ENCODE measurements around the gene CRIM1.

CRIM1 gene

GRCh38 chr2:36452260-36452659, 96.7 kb downstream of the CRIM1 start:
- H3K27me3 ChIP-seq (ENCODE audit: control insufficient read depth in 1 of 2, insufficient read depth in 2 of 2, low read length in 2 of 2), result no peaks in the 10 kb centered on the region
- H3K36me3 ChIP-seq (ENCODE audit: insufficient read depth, low read length), result peaks cover 10% of the 10 kb centered on the region
- H3K4me3 ChIP-seq (ENCODE audit: low read depth in 1 of 2, low read length in 2 of 2), result no peak overlapping the region
- H3K9me3 ChIP-seq (ENCODE audit: low read length), result no peaks in the 10 kb centered on the region
- H3K4me1 ChIP-seq (ENCODE audit: insufficient read depth, low read length), result peaks cover 46% of the 10 kb centered on the region
- H3K9ac ChIP-seq (ENCODE audit: low read length), result no peak overlapping the region
- H3K27ac ChIP-seq (ENCODE audit: low read depth, low read length), result no peak overlapping the region

GRCh38 chr2:36453652-36454051, 98.1 kb downstream of the CRIM1 start:
- Histone ChIP-seq H3K9me3 (ENCODE audit: low read length) (no peaks in the 10 kb centered on the region), H3K9ac (ENCODE audit: low read length) (no peak overlapping the region), H3K27me3 (ENCODE audit: control insufficient read depth in 1 of 2, insufficient read depth in 2 of 2, low read length in 2 of 2) (no peaks in the 10 kb centered on the region), H3K4me3 (ENCODE audit: low read depth in 1 of 2, low read length in 2 of 2) (no peak overlapping the region), H3K27ac (ENCODE audit: low read depth, low read length) (no peak overlapping the region), H3K4me1 (ENCODE audit: insufficient read depth, low read length) (peaks cover 46% of the 10 kb centered on the region), H3K36me3 (ENCODE audit: insufficient read depth, low read length) (peaks cover 5% of the 10 kb centered on the region)

GRCh38 chr2:36455011-36455410, 99.4 kb downstream of the CRIM1 start:
- Histone ChIP-seq H3K9ac (ENCODE audit: low read length) (no peak overlapping the region), H3K9me3 (ENCODE audit: low read length) (no peaks in the 10 kb centered on the region), H3K4me3 (ENCODE audit: low read depth in 1 of 2, low read length in 2 of 2) (no peak overlapping the region), H3K27ac (ENCODE audit: low read depth, low read length) (no peak overlapping the region), H3K4me1 (ENCODE audit: insufficient read depth, low read length) (peaks cover 38% of the 10 kb centered on the region), H3K36me3 (ENCODE audit: insufficient read depth, low read length) (no peaks in the 10 kb centered on the region), H3K27me3 (ENCODE audit: control insufficient read depth in 1 of 2, insufficient read depth in 2 of 2, low read length in 2 of 2) (no peaks in the 10 kb centered on the region)

- peak overlapping the region; percentile 61 for H3K27ac ChIP-seq (ENCODE audit: low read depth, low read length)
These were observed 100.2 kb downstream of the CRIM1 start for GRCh38 chr2:36455788-36456187.

GRCh38 chr2:36456227-36457175, 100.9 kb downstream of the CRIM1 start:
- Histone ChIP-seq H3K4me1 (ENCODE audit: insufficient read depth, low read length) (peaks cover 32% of the 10 kb centered on the region), H3K36me3 (ENCODE audit: insufficient read depth, low read length) (no peaks in the 10 kb centered on the region), H3K9me3 (ENCODE audit: low read length) (no peaks in the 10 kb centered on the region), H3K27me3 (ENCODE audit: control insufficient read depth in 1 of 2, insufficient read depth in 2 of 2, low read length in 2 of 2) (no peaks in the 10 kb centered on the region), H3K27ac (ENCODE audit: low read depth, low read length) (peak overlapping the region; percentile 61), H3K9ac (ENCODE audit: low read length) (no peak overlapping the region), H3K4me3 (ENCODE audit: low read depth in 1 of 2, low read length in 2 of 2) (peak overlapping the region in 1 of 2 donors; percentile 28)

More at GRCh38 chr2:36455788-36456187, 100.2 kb downstream of the CRIM1 start:
- Histone ChIP-seq H3K4me1 (ENCODE audit: insufficient read depth, low read length) (peaks cover 32% of the 10 kb centered on the region), H3K4me3 (ENCODE audit: low read depth in 1 of 2, low read length in 2 of 2) (peak overlapping the region in 1 of 2 donors; percentile 28), H3K27me3 (ENCODE audit: control insufficient read depth in 1 of 2, insufficient read depth in 2 of 2, low read length in 2 of 2) (no peaks in the 10 kb centered on the region), H3K9ac (ENCODE audit: low read length) (no peak overlapping the region), H3K9me3 (ENCODE audit: low read length) (no peaks in the 10 kb centered on the region), H3K36me3 (ENCODE audit: insufficient read depth, low read length) (no peaks in the 10 kb centered on the region)

GRCh38 chr2:36458106-36458505, 102.5 kb downstream of the CRIM1 start:
- Histone ChIP-seq H3K27ac (ENCODE audit: low read depth, low read length) (no peak overlapping the region), H3K9me3 (ENCODE audit: low read length) (no peaks in the 10 kb centered on the region), H3K4me1 (ENCODE audit: insufficient read depth, low read length) (peaks cover 28% of the 10 kb centered on the region), H3K9ac (ENCODE audit: low read length) (no peak overlapping the region), H3K27me3 (ENCODE audit: control insufficient read depth in 1 of 2, insufficient read depth in 2 of 2, low read length in 2 of 2) (no peaks in the 10 kb centered on the region), H3K4me3 (ENCODE audit: low read depth in 1 of 2, low read length in 2 of 2) (no peak overlapping the region), H3K36me3 (ENCODE audit: insufficient read depth, low read length) (no peaks in the 10 kb centered on the region)

GRCh38 chr2:36459725-36460137, 104.2 kb downstream of the CRIM1 start:
- Histone ChIP-seq H3K27ac (ENCODE audit: low read depth, low read length) (no peak overlapping the region), H3K9me3 (ENCODE audit: low read length) (no peaks in the 10 kb centered on the region), H3K27me3 (ENCODE audit: control insufficient read depth in 1 of 2, insufficient read depth in 2 of 2, low read length in 2 of 2) (no peaks in the 10 kb centered on the region), H3K4me1 (ENCODE audit: insufficient read depth, low read length) (peaks cover 28% of the 10 kb centered on the region), H3K36me3 (ENCODE audit: insufficient read depth, low read length) (no peaks in the 10 kb centered on the region), H3K4me3 (ENCODE audit: low read depth in 1 of 2, low read length in 2 of 2) (no peak overlapping the region), H3K9ac (ENCODE audit: low read length) (no peak overlapping the region)

GRCh38 chr2:36461039-36461681, 105.6 kb downstream of the CRIM1 start:
- H3K27ac ChIP-seq (ENCODE audit: low read depth, low read length), result no peak overlapping the region
- H3K9ac ChIP-seq (ENCODE audit: low read length), result no peak overlapping the region
- H3K36me3 ChIP-seq (ENCODE audit: insufficient read depth, low read length), result peaks cover 2% of the 10 kb centered on the region
- H3K27me3 ChIP-seq (ENCODE audit: control insufficient read depth in 1 of 2, insufficient read depth in 2 of 2, low read length in 2 of 2), result no peaks in the 10 kb centered on the region
- H3K9me3 ChIP-seq (ENCODE audit: low read length), result no peaks in the 10 kb centered on the region
- peaks cover 20% of the 10 kb centered on the region for H3K4me1 ChIP-seq (ENCODE audit: insufficient read depth, low read length)
- no peak overlapping the region for H3K4me3 ChIP-seq (ENCODE audit: low read depth in 1 of 2, low read length in 2 of 2)

- H3K36me3 ChIP-seq (ENCODE audit: insufficient read depth, low read length), result peaks cover 7% of the 10 kb centered on the region
- H3K9me3 ChIP-seq (ENCODE audit: low read length), result no peaks in the 10 kb centered on the region
- no peaks in the 10 kb centered on the region for H3K27me3 ChIP-seq (ENCODE audit: control insufficient read depth in 1 of 2, insufficient read depth in 2 of 2, low read length in 2 of 2)
- peaks cover 17% of the 10 kb centered on the region for H3K4me1 ChIP-seq (ENCODE audit: insufficient read depth, low read length)
- no peak overlapping the region for H3K9ac ChIP-seq (ENCODE audit: low read length)
- H3K27ac ChIP-seq (ENCODE audit: low read depth, low read length), result no peak overlapping the region
- H3K4me3 ChIP-seq (ENCODE audit: low read depth in 1 of 2, low read length in 2 of 2), result no peak overlapping the region
These were observed 106.8 kb downstream of the CRIM1 start for GRCh38 chr2:36462311-36462935.

GRCh38 chr2:36463365-36463764, 107.8 kb downstream of the CRIM1 start:
- Histone ChIP-seq H3K4me3 (ENCODE audit: low read depth in 1 of 2, low read length in 2 of 2) (no peak overlapping the region), H3K27ac (ENCODE audit: low read depth, low read length) (no peak overlapping the region), H3K36me3 (ENCODE audit: insufficient read depth, low read length) (peaks cover 7% of the 10 kb centered on the region), H3K27me3 (ENCODE audit: control insufficient read depth in 1 of 2, insufficient read depth in 2 of 2, low read length in 2 of 2) (no peaks in the 10 kb centered on the region), H3K9me3 (ENCODE audit: low read length) (no peaks in the 10 kb centered on the region), H3K4me1 (ENCODE audit: insufficient read depth, low read length) (peaks cover 17% of the 10 kb centered on the region), H3K9ac (ENCODE audit: low read length) (no peak overlapping the region)

GRCh38 chr2:36464006-36464721, 108.6 kb downstream of the CRIM1 start:
- peaks cover 17% of the 10 kb centered on the region for H3K4me1 ChIP-seq (ENCODE audit: insufficient read depth, low read length)
- no peak overlapping the region for H3K4me3 ChIP-seq (ENCODE audit: low read depth in 1 of 2, low read length in 2 of 2)
- no peak overlapping the region for H3K9ac ChIP-seq (ENCODE audit: low read length)
- H3K27me3 ChIP-seq (ENCODE audit: control insufficient read depth in 1 of 2, insufficient read depth in 2 of 2, low read length in 2 of 2), result no peaks in the 10 kb centered on the region
- H3K27ac ChIP-seq (ENCODE audit: low read depth, low read length), result no peak overlapping the region
- peaks cover 7% of the 10 kb centered on the region for H3K36me3 ChIP-seq (ENCODE audit: insufficient read depth, low read length)
- no peaks in the 10 kb centered on the region for H3K9me3 ChIP-seq (ENCODE audit: low read length)
